GM19239 (cell line): Measurements from ENCODE around the gene CLCN4.

ENCODE experiments used
- DNase-seq: peaks from one replicate; pipeline ENCODE4 v3.0.0; 2011; ENCODE audit warnings: low spot score; ENCODE audit not compliant: insufficient read length
- FAIRE-seq: peaks from 2 replicates; lab custom pipeline; 2011; peaks lifted over from hg19 to GRCh38; lab: Jason Lieb, UNC

The CLCN4 gene

GRCh38 chrX:10189317-10190268, 32.8 kb downstream of the CLCN4 start:
- FAIRE-seq (peak; percentile 95), DNase-seq (peak; percentile 36)

DNA sequence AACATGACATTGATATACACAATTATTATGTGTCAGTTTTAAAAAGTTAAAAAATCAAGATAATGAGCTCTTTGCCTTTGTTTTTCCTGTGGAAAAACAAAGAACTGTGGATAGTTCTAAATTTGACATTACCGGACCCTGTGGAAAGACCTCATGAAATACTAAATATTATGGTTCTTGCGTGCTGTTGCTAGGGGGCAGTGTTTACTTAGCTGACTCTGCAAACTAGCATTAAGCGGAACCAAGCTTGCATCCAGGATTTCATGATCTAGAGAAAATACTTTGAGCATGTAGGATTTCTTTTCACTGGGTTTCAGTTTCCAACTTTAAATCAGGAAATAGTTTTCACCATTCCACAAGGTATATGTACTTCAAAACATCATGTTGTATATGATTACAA, 33.6 kb downstream of the CLCN4 start:
- peak; percentile 83 for FAIRE-seq
- DNase-seq, result no peak

GRCh38 chrX:10193587-10193986, 36.8 kb downstream of the CLCN4 start:
- no peak for FAIRE-seq
- no peak for DNase-seq

- FAIRE-seq (no peak), DNase-seq (no peak)
Measured at GRCh38 chrX:10195425-10195824, 38.6 kb downstream of the CLCN4 start.

DNA sequence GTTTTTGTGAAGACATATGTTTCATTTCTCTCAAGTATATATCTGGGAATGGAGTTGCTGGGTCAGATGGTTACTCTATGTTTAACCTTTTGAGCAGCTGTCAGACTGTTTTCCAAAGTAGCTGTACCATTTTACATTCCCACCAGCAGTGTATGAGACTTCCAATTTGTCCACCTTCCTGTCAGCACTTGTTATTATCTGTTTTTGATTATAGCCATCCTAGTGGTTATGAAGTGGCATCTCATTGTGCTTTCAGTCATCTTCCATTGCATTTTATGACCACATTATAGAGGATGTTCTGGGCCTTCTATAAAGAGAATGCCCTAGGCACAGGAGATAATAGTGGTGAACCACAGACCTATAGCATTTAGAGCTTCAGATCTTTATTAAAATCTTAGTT, 39.2 kb downstream of the CLCN4 start:
- DNase-seq (no peak), FAIRE-seq (no peak)

GRCh38 chrX:10197279-10198210, 40.8 kb downstream of the CLCN4 start:
- no peak for DNase-seq
- FAIRE-seq, result no peak

DNA sequence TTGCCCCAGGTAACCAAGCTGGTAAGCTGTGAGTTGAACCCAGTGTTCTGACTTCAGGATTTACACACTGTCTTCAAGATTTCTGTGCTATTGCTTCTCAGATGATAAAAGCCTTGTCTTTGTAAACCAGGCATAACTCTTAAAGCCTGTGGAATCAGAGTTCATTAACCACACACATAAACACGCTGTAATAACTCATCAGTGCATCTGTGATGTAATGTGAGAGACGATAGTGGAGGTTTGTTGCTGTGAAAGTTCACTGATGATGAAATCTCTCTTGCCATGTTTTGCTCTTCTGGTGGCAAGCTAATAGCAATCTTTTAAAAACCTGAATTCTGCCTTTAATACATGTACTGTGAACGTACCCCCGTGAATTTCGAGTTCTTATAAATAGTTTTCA, 41.5 kb downstream of the CLCN4 start:
- peak; percentile 28 for FAIRE-seq
- no peak for DNase-seq

GRCh38 chrX:10199212-10199611, 42.4 kb downstream of the CLCN4 start:
- FAIRE-seq, result peak; percentile 52
- no peak for DNase-seq

- DNase-seq, result no peak
- FAIRE-seq, result no peak
Measured at GRCh38 chrX:10203617-10204016, 46.8 kb downstream of the CLCN4 start.

GRCh38 chrX:10206317-10206716, 49.5 kb downstream of the CLCN4 start:
- no peak for DNase-seq
- no peak for FAIRE-seq

DNA sequence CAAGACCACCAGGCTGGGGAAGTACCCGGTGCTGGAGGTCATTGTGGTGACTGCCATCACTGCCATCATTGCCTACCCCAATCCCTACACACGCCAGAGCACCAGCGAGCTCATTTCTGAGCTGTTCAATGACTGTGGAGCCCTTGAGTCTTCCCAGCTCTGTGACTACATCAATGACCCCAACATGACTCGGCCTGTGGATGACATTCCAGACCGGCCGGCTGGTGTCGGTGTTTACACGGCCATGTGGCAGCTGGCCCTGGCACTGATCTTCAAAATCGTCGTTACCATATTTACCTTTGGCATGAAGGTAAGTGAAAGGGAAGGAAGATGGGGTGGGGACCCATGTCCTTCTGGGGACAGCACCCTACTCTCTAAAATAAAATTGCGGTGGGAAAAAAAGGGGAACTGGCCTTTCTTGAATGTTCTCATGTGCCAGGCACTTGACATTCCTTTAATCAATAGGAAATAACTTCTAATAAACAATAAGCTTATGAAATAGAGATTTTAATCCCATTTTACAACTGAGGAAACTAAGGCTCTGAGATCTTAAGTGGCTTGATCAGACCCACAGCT, 51.6 kb downstream of the CLCN4 start:
- FAIRE-seq (peak; percentile 4), DNase-seq (no peak)

DNA sequence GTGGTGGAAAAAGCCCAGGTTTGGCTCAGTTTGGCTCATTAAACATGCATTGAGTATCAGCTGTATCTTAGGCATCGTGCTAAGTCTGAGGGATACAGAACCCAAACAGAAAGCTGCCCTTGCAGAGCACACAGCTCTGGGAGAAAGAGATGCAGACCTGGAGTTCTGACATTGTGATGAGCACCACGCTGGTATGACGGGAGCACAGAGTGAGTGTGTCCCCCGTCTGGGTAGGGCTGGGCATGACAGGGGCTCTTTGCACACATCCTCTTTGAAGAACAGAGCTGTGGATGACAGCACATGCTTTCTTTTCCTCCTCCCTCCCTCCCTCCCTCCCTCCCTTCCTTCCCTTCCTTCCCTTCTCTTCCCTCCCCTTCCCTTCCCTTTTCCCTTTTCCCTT, 52.2 kb downstream of the CLCN4 start:
- no peak for FAIRE-seq

DNA sequence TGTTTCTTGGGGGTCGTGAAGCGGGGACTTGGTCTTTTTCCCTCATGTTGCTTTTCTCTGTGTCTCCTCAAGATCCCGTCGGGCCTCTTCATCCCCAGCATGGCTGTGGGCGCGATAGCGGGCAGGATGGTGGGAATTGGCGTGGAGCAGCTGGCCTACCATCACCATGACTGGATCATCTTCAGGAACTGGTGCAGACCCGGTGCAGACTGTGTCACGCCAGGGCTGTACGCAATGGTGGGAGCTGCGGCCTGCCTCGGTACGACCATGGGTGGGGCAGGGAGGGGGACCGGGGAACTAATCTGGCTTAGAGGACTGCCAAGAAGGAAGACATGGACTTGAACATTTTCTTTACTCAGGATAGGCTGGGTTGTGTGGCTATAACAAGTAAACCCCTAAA, 55.6 kb downstream of the CLCN4 start:
- FAIRE-seq (no peak), DNase-seq (no peak)

More for the DNA sequence above, 52.2 kb downstream of the CLCN4 start:
- DNase-seq, result no peak

- DNase-seq (no peak), FAIRE-seq (no peak)
Measured at GRCh38 chrX:10213716-10214115, 56.9 kb downstream of the CLCN4 start.

GRCh38 chrX:10216208-10216607, 59.4 kb downstream of the CLCN4 start:
- DNase-seq (no peak), FAIRE-seq (no peak)

DNA sequence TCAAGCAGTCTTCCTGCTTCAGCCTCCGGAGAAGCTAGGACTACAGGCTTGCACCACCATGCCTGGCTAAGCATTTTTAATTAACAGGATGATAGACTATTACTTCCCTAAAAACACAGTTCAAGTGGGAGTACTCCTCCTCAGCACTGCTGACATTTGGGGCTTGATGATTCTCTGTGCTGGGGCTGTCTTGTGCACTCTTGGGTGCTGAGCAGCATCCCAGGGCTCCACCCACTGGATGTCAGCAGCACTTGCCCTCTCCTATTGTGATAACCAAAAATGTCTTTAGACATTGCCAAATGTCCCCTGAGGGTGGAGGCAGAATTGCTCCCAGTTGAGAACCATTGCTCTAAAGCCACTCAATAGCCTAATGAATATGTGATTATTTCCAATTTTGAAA, 60.4 kb downstream of the CLCN4 start:
- FAIRE-seq (no peak), DNase-seq (no peak)

DNA sequence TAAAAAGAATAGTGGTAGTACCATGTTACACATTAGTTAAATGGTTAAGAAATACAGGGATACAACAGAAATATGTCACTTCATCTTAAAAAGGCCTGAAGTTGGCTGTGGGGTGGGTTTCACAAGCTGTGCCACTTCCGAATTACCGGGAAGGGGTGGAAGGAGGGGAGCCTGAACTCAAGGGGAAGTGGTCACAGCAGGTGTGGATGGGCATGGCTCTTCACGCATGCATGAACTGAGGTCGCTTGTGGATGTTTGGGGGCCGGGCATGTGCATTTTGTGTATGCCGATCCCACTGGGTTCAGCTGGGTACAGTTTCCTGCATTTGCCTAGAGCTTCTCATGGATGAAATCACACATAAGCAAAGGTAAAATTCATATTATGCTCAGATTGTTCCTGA, 64.9 kb downstream of the CLCN4 start:
- DNase-seq (no peak), FAIRE-seq (no peak)

DNA sequence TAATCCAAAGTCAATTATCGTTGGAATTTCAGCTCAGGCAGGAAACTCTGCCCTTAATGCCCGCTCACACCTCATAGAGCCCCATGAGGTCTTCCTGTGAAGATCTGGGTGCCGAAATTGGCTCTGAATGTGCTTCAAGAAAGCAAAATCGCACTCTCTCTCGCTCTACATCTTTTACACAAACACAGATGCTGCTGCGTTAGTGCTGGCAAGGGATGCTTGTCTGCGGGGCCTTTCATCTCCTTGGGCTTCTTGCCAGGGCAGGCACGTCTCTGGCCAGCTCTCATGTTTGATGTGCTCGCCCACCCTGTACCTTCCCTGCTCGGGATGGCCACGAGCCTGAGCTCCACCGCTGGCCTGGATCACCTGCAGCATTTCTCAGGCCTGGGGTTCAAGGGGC, 66.5 kb downstream of the CLCN4 start:
- FAIRE-seq, result no peak
- DNase-seq, result no peak

DNA sequence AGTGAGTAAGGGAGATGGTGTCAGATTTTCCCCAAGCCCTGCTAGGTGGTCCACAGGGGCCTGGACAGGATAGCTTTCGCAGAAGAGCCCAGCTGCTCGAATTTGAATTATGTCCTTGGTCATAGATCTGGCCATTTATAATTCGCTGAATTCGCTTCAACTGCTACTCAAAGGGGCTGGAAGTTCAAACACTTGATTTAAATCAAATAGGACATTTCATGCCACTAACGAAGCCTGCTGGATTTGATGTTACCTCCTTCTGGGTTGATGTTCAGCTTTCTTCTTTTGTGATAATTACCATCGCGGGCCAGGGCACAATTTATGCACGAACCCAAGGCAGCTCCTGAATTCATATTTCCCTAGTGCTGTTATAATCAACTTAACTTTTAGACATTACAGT, 67.0 kb downstream of the CLCN4 start:
- no peak for DNase-seq
- no peak for FAIRE-seq

- FAIRE-seq (no peak), DNase-seq (no peak)
Measured at GRCh38 chrX:10230222-10230621, 73.4 kb downstream of the CLCN4 start.

- DNase-seq (no peak), FAIRE-seq (no peak)
Measured at GRCh38 chrX:10231461-10231860, 74.7 kb downstream of the CLCN4 start.
